T-helper 22 cell (primary cell): ENCODE data around the gene MAPKAPK5.
"Not testable (repeated sequence)": the region's sequence is repeated elsewhere in the genome, so short reads cannot be mapped to it uniquely, and the experiment has no call there.

Experiments
- DNase-seq: peaks from one replicate; pipeline ENCODE4 v3.0.0-alpha.2; 2020; ENCODE audit warnings: low read depth

MAPKAPK5 gene

GRCh38 chr12:111827907-111828306, 14.1 kb upstream of the MAPKAPK5 start:
- no peak for DNase-seq

GRCh38 chr12:111828338-111828979, 13.6 kb upstream of the MAPKAPK5 start:
- no peak for DNase-seq

GRCh38 chr12:111829635-111830034, 12.4 kb upstream of the MAPKAPK5 start:
- not testable (repeated sequence) for DNase-seq

GRCh38 chr12:111834740-111835386, 7.2 kb upstream of the MAPKAPK5 start:
- not testable (repeated sequence) for DNase-seq

- DNase-seq = not testable (repeated sequence)
Measured at GRCh38 chr12:111835531-111836181, 6.4 kb upstream of the MAPKAPK5 start.

- DNase-seq = no peak
Measured at GRCh38 chr12:111838353-111838752, 3.7 kb upstream of the MAPKAPK5 start.

- DNase-seq = no peak
Measured at GRCh38 chr12:111840807-111841206, 1.2 kb upstream of the MAPKAPK5 start.

GRCh38 chr12:111841236-111841749, 735 bp upstream of the MAPKAPK5 start:
- no peak for DNase-seq

GRCh38 chr12:111842556-111843396, 748 bp downstream of the MAPKAPK5 start:
- DNase-seq = peak; percentile 12

- DNase-seq = no peak
Measured at GRCh38 chr12:111846016-111846415, 4.0 kb downstream of the MAPKAPK5 start.

- DNase-seq = no peak
Measured at GRCh38 chr12:111850526-111850925, 8.5 kb downstream of the MAPKAPK5 start.

- no peak for DNase-seq
Measured at GRCh38 chr12:111858186-111858585, 16.2 kb downstream of the MAPKAPK5 start.

- DNase-seq = no peak
Measured at GRCh38 chr12:111858778-111859177, 16.8 kb downstream of the MAPKAPK5 start.

GRCh38 chr12:111864913-111865312, 22.9 kb downstream of the MAPKAPK5 start:
- no peak for DNase-seq

GRCh38 chr12:111867531-111867930, 25.5 kb downstream of the MAPKAPK5 start:
- DNase-seq = no peak

GRCh38 chr12:111868676-111869588, 26.9 kb downstream of the MAPKAPK5 start:
- no peak for DNase-seq

GRCh38 chr12:111869671-111870070, 27.6 kb downstream of the MAPKAPK5 start:
- no peak for DNase-seq

- DNase-seq = no peak
Measured at GRCh38 chr12:111870216-111870615, 28.2 kb downstream of the MAPKAPK5 start.

GRCh38 chr12:111870706-111871105, 28.7 kb downstream of the MAPKAPK5 start:
- DNase-seq = no peak

GRCh38 chr12:111873113-111873512, 31.1 kb downstream of the MAPKAPK5 start:
- DNase-seq = no peak

- DNase-seq = no peak
Measured at GRCh38 chr12:111881716-111882115, 39.7 kb downstream of the MAPKAPK5 start.
